Stimulated activated CD8-positive, alpha-beta memory T cell treated with anti-CD3 and anti-CD28 coated beads, Interleukin-4, amount 100 ng/mL, for 24 hours (primary cell): Measurements from ENCODE around the gene PLEKHN1.
"Not testable (repeated sequence)": the region's sequence is repeated elsewhere in the genome, so short reads cannot be mapped to it uniquely, and the experiment has no call there.

Experiments used
- DNase-seq: peaks from one replicate; pipeline ENCODE4 v3.0.0-alpha.2; 2020; ENCODE audit warnings: low read depth

PLEKHN1 gene

GRCh38 chr1:943545-944340 lies 22.5 kb upstream of the PLEKHN1 start:
- DNase-seq: no peak

- no peak for DNase-seq
Observed at GRCh38 chr1:944341-945325, 21.6 kb upstream of the PLEKHN1 start.

GRCh38 chr1:945688-946556 lies 20.4 kb upstream of the PLEKHN1 start:
- no peak for DNase-seq

- not testable (repeated sequence) for DNase-seq
Observed at GRCh38 chr1:946811-947210, 19.5 kb upstream of the PLEKHN1 start.

GRCh38 chr1:947958-948357 lies 18.3 kb upstream of the PLEKHN1 start:
- no peak for DNase-seq

- no peak for DNase-seq
Observed at GRCh38 chr1:950268-950667, 16.0 kb upstream of the PLEKHN1 start.

GRCh38 chr1:950881-951280 lies 15.4 kb upstream of the PLEKHN1 start:
- DNase-seq: no peak

- DNase-seq: no peak
Observed at GRCh38 chr1:951364-951763, 14.9 kb upstream of the PLEKHN1 start.

GRCh38 chr1:952201-952600 lies 14.1 kb upstream of the PLEKHN1 start:
- DNase-seq: no peak

GRCh38 chr1:952603-953002 lies 13.7 kb upstream of the PLEKHN1 start:
- DNase-seq: no peak

- no peak for DNase-seq
Observed at GRCh38 chr1:953524-954320, 12.6 kb upstream of the PLEKHN1 start.

- no peak for DNase-seq
Observed at GRCh38 chr1:954927-955326, 11.4 kb upstream of the PLEKHN1 start.

- no peak for DNase-seq
Observed at GRCh38 chr1:955474-955873, 10.8 kb upstream of the PLEKHN1 start.

- DNase-seq: no peak
Observed at GRCh38 chr1:956636-957035, 9.6 kb upstream of the PLEKHN1 start.

- DNase-seq: peak; percentile 97
Observed at GRCh38 chr1:958823-959730, 7.2 kb upstream of the PLEKHN1 start, which contains the start of gene NOC2L. Gene NOC2L (minus strand): TSS chr1:959256. CDS start chr1:959240, 16 bp downstream.

GRCh38 chr1:959731-960362 lies 6.4 kb upstream of the PLEKHN1 start:
- DNase-seq: no peak

GRCh38 chr1:960363-961131 lies 5.7 kb upstream of the PLEKHN1 start, which contains the start of gene KLHL17:
Gene KLHL17 (plus strand): TSS chr1:960584. CDS start chr1:960694, 110 bp downstream.
- DNase-seq: peak; percentile 77

- DNase-seq: no peak
Observed at GRCh38 chr1:961132-961669, 5.1 kb upstream of the PLEKHN1 start.
